ENCODE data around the gene DCPS.
"Not testable (repeated sequence)": the region's sequence is repeated elsewhere in the genome, so short reads cannot be mapped to it uniquely, and the experiment has no call there.

DCPS gene

DNA sequence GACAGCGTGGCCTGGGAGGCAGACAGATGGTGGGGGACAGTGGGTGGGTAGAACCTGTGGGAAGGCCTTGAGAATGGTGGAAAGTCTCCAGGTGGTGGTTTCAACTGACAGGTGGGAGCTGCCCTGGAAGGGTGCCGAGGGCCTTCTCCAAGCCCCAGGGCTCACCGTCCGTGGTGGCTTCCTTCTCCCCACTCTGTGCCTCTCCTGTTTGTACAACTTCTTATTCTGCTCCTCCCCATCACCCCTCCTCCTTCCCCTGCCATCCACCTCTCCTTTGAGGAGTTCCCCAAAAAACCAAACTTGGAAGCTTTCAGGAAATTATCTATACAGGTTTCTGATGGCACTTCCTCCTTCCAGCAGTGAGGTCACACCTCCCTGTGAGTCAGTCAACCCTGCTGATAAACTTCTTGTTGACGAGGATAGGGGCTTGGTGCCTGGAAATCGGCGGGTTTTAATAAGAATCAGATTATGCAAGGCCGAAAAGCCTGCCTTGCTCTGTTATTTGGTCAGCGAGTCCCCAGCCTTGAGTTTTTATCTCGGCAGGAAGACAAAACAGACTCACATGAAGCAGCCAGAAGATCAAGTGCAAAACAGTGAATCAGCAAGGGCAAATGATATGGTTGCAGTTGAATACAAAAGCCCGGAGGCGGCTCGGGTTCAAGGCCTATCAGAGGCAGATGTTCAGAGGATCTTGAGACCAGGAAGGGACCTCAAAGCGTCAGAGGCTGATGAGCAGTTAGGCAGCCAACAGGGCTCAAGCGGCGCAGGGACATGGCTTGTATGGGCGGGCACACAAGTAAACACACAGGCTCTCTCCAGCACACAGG, 42.1 kb downstream of the DCPS start:
- no peak for DNase-seq

DNA sequence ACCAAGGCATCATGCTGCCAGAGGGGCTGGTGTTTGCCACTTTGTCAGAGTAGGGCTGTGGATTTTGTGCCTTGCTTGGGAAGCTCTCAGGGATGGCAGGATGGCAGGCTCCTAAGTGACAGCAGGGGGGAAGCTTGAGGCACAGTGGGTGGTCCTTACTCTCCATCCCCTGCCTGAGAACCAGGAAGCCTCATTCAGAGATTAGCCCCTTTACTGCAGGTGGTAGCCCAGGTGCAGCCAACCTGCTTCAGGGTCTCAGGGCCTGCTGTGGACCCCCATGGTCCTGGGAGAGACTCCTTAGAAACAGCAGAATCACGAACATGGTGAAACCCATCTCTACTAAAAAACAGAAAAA, 42.7 kb downstream of the DCPS start:
- no peak for DNase-seq

DNA sequence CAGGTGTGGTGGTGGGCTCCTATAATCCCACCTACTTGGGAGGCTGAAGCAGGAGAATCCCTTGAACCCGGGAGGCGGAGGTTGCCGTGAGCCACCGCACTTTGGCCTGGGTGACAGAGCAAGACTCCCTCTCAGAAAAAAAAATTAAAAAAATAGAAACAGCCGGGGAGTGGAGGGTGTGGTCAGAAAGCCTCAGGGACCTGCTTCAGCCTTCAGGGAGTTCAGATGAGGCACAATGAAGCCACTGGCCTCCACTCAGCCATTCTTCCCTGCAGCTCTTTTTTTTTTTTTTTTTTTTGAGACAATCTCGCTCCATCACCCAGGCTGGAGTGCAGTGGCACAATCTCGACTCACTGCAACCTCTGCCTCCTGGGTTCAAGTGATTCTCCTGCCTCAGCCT, 43.1 kb downstream of the DCPS start:
- not testable (repeated sequence) for DNase-seq

DNA sequence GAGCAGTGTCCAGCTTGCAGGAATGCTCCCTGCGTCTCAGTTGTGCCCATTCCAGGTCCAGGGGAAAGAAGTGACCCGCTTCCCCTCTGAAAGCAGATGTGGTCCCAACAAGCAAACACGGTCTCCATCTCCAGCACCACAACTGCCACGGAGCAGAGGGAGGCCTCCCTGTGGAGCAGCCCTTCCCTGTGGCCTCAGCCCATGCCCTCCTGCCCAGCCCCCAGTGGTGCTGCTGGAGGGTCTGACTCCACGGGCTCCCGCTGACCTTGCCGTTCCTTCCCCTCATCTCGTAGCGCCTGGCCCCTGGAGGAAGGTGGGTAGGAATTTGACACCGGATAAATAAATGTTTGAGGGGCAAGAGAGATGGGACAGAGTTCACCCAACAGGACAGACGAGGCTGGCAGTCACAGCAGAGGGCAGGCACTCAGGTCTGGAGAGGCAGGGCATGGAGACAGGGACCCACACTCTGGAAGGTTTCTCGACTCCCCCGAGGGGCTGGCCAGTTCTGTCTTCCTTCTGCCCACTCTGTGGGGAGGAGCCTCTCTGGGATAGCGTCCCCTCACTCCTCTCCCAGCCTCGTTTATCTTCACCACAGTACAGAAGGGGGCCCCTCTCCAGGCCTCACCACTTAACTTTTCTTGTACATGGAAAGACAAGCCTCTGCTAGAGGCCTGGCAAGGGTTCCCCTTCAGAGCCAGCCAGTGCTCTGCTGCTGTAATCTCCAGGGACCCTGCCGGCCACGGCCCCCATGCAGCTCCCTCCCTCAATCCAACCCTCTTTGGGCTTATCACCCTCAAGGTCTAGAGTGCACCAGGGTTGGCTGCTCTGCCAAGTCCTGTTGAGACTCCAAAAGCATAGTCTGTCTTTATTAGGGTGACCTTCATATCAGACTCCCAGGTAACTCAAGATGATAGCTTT, 44.1 kb downstream of the DCPS start:
- no peak for DNase-seq

DNA sequence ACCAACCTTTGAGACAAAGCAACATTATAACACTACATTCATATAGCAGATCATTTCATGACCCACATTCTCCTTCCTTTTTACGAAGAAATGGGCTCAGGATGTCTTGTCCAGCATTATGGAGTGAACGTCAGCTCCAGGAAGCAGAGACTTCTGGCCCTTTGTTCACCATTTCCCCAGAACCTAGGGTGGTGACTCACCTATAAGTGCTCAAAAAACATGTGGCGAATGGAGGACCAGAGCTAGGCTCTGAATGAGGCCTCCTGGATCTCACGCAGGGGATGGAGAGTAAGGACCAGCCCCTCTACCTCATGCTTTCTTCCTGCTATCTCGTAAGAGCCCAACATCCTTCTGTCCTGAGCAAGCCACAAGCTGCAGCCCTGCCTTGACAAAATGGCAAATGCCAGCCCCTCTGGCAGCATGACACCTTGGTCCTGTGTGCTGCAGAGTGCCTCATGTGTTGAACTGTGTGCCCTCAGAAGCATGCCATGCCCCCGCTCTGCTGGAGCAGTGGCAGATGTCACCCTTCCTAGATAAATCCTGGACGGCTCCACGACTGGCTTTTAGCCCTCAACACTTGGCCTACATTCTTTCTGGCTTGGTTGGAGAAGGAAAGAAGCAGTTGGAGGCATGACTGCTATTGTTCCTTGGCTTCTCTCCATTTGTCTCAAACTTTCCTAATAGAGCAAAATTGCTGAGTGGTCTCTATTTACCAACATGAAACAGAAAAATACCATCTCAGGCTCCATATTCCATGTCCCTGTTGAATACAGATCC, 45.1 kb downstream of the DCPS start:
- DNase-seq: no peak

DNA sequence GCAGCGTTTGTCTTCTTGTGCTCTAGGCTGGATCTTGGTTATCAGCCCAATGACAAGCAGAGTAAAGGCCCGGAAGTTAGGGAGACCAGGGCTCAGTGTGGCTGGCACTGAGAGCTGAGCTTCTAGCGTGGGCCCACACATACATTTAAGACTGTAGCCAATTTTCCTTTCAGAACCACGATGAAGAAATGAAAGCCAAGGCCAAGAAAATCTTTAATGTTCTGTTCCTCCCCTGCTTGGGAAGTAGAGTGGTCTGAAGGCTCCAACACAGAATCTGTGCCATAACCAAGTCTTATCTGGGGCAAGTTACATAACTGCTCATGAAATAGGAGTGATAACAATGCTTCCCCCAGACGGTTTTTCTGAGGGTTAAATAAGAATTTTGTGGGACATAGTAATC, 47.0 kb downstream of the DCPS start:
- DNase-seq: no peak

DNA sequence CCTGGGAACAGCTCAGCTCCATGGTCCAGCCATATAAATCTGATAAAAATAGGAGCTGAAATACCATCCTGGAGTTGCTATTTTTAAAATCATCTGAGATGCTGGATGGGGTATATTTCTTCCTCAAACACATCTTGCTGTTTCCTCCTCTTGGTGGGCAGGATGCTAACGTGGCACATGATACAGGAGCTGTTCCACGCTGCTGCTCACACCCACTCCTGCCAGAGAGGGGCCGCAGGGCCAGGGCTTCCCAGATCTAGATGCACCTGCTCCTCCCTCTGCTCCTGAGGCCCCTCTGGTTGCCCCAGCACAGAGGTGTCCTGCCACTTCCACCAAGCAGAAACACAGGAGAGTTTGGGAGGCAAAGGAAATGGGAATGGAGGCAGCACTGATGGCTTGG, 48.3 kb downstream of the DCPS start:
- DNase-seq: no peak

DNA sequence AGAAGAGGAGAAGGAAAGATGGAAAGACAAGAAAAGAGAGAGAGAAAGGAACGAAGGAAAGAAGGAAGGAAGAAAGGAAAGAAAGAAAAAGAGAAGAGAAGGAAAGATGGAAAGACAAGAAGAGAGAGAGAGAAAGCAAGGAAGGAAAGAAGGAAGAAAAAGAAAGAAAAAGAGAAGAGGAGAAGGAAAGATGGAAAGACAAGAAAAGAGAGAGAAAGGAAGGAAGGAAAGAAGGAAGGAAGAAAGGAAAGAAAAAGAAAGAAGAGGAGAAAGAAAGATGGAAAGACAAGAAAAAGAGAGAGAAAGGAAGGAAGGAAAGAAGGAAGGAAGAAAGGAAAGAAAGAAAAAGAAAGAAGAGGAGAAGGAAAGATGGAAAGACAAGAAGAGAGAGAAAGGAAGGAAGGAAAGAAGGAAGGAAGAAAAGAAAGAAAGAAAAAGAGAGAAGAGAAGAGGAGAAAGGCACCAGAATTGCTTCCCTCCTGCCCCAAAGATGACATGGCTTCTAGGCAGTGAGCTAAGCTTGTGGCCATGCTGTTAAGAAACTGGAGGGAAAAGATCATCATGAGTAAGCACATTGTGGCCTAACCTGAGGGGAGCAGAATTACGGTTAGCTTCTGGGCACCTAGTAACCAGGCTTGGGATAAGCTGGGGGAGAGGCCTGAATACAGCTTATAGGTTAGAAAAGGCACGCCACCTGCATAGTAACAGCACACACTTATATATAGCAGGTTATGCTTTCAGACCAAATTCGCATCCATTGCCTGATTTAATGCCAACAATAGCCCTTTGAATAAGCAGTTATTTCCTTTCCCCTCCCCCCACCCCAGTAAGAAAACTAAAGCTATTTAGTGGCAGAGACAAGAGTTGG, 49.3 kb downstream of the DCPS start:
- no peak for DNase-seq

DNA sequence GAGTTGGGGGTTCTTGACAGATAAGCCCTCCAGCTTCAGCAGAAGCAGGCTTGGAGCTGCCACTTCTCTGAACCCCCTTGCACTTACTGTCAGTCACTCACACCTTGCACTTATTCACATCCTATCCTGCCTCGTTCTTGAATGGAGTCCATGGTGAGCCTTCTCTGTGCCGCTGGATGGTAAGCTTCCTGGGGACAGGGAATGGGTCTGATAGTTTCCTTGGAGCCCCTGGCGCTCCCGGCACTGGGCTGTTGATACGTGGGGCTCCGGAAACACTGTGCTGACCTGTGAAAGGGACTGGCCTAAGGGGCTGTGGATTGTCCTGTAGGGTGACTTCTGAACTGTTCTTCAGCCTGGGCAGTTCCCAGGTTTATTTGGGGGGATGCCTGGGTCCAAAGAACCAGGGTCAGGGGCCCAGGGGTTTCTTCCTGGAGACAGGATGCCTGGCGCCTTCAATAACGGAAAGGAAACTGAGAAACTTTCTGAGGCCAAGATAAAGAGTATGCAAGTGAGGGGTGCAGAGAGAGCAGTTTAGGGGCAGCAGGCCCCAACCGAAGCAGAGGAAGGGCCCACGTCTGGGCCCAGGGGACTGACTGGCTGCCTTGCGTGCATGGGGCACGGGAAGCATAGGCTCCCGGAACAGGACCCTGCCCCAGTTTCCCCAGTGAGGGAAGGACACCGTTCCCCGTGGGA, 50.9 kb downstream of the DCPS start:
- no peak for DNase-seq

DNA sequence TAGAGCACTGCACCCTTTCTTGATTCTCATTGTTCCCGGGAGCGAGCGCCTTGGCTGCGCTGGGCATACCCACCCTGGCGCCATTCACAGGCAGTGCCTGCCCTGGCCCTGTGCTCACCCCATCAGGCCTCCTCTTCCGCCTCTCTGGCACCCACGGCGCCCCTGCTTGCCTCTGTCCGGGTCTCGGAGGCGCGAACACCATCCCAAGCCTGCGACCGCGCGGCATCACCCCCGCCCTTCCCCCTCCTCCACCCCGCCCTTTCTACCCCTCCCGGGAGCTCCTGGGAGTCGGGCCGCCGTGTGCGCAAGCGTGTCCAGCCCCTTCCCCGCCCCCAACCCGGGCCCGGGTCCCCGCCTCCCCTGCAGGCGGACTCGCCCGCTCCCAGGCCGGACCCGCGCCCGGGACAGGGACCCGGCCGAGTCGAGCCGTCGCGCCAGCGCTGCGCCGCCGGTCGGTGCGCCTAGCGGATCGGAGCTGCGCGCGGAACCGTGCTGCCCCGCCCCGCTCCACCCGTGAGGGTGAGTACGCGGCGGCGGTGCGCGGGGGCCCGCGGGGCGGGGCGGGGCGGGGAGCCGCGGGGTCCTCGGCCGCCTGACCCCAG, 51.6 kb downstream of the DCPS start, which contains the start of gene ST3GAL4:
Gene ST3GAL4 (plus strand): TSS at position 363 of the 602 bp plus-strand sequence. CDS start 50,470 bp downstream, outside the sequence.
- DNase-seq: no peak

DNA sequence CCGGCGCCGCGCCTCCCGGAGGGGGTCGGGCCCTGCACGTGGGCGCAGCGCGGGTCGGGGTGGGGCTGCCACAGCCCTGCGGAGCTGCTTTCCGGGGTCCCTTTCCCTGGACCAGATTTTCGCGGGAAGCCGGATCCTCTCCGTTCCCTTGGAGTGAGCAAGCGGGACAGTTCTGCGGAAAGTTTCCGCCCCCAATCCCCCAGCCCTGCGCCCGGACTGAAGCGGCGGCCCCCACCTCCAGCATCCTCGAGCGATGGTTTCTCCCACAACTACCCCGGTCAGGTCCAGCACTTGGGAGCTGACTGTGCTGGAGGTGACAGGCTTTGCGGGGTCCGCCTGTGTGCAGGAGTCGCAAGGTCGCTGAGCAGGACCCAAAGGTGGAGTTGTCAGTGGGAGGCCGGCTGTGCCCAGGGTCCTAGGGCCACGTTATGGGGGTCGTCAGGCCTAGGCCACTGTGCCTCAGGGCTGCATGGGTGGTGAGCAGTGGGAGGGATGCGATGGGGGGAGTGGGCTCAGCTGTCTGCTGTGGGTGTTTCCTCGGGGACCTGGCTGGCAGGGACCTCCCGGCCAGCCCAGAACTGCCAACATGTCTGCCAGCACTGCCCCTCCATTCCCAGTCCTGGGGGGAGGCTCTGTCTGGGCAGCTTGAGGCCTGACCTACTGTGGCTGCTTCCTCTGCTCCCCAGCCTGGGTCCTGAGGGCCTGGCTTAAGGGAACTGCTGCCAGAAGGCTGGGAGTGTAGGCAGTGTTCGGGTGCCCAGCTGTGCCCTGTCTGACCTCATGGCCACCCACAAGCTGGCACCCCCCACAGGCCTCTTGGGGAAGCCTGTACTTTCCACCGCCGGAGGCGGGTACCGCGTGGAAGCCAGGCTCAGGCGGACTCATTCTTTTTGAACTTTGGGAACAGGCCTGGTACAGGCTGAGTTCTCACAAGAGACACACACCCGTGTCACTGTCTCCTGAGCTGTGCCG, 52.4 kb downstream of the DCPS start:
- no peak for DNase-seq

DNA sequence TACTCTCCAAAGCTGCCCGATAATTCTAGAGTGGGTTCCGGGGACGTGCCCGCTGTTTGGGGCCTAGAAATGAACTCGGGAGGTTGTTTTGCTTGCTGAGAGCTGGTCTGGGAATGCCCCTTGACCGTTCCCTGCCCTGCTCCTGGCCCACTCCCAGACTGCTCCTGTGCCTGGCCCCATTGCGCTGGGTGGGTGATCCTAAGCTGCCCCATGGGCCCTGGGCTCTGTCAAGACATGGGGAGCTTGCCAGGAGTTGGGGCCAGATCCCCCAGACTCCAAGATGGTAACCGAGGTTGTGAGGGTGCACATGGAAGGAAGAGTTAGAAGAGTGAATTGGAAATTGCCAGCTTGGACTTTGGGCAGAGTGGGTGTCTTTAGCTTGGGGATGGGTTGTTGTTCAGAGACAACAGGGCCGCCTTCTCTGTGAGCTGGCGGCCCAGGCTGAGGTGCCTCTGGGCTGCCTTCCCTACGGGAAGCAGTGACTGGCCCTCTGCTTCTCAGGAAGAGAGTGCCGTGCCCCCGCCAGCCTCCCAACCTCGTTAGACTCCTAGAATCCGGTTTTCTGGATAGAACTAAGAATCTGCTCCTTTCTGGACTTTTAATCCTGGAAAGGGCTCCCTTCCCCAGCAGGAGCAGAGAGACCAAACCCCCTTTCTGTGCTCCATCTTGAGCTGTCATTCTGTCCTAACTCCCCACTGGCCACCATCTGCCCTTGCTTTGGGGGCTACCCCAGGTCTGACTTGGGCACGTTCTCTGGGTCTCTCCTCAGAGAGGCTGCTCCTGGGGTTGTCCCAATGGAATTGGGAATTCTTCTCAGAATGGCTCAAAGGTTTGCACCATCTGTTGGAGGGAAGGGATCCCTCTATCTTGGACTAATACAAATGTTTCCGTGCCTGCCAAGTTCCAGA, 53.4 kb downstream of the DCPS start:
- DNase-seq: no peak

DNA sequence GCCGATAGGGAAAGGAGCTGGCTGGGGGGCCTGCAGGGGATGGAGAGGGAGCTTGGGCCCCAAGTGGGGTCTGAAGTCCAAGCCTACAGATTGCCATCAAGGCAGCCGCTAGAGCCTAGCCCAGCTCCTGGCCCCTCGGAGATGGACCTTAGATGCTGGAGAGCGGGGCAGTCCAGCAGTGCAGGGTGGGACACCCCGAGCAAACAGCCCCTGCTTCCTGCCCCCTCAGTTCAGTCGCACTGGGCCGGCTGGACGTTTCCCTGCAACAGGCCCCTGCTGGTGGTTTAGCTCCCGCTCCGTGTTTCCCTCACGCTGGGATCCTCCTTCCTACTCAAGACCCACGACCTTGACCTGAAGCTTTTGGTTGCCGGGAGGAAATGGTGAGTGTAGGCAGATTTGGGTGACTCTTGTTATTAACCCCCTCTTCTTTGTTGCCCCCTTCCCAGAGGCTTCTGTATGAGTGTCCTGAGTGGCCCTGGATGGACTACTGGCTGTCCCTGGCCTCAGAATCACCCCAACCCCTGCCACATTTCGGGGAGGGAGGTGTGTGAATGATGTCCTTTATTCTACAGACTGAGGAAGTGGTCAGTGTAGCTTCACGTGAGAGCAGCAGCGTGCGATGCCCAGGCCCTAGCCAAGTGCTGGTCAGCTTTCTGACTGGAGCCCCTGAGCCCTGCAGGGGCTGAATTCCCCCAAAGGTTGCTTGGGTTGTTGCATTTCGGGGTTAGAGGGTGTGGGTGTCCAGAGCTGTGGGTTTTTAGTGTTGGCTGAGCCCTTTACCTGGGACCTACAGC, 54.3 kb downstream of the DCPS start:
- DNase-seq: no peak

DNA sequence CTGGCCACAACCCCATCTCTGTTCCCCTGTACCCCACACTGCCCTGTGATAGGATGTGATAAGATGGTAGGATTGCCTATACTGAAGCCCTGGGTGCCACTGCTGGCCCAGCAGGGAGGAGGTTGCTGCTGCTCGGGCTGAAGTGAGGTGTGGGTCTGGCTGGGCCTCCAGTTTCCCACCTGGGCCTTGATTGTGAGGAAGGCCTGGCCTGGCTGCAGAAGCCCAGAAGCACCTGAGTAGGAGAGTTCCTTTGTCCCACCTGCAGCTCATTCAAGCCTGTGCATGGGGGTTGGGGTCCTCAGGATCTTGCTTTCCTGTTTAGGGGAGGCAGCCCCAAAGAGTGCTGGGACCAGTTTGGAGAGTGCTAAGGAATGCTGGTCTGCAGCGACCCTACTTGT, 54.9 kb downstream of the DCPS start:
- no peak for DNase-seq

DNA sequence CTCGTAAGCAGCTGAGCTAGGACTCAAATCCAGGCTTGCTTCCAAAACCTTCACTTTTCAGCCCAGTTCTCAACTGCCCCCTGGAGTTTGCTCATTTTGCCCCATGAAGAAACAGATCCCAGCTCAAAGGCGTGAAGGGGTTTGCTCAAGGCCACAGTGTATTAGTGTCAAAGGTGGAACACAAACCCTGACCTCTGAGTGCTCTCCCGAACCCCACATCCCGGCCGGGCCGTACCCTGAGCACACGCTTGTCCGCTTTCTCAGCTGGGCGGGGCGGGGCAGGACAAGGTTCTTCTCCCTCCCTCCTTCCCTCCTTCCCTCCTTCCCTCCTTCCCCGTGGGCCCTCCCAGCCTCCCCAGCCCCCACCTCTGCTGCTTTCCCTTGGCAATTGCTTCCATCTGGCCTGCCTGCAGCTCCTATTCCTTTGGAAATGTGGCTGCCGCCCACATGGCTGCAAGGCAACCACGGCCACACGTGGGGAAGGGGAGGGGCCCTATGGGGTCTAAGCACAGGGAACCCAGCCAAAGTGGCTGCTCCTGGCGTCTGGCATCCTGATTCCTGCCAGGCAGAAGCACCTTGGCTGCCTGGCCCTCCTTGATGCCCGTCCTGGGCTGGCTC, 55.7 kb downstream of the DCPS start:
- DNase-seq: no peak

DNA sequence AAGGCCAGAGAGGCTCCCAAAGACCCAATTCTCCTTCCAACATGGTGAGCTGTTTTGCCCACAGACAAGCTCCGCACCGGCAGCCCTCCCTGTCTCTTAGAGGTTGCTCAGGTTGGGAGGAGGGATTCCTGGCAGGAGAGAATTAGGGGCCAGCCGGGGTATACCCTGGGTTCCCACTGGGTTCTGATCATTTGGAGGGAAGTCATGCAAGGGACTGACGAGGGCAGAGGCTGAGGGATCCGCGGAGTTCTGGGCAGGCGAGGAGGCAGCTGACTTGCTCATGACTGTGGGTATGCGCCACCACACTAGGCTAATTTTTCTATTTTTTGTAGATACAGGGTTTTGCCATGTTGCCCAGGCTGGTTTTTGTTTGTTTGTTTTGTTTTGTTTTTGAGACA, 56.2 kb downstream of the DCPS start:
- no peak for DNase-seq

DNA sequence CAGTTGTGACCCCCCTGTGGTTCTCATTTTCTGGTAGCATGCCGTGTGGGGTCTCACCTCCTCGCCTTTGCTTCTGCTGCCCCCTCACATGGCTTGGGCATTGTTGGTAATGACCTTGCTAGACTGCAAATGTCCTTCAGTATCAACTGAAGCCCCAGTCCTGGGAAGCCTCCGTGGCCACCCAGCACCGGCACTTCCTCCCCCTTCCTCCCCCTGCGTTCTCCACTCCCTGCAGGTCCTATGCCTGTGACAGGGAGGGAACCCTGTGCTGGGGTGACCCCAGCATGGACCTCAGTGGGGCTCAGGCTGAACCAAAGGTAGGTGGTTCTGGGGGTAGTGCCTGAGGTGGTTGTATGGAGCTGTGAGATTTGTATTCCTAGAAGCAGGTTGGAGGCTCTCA, 57.5 kb downstream of the DCPS start:
- DNase-seq: no peak

Measured in NCI-H2107 (cell line).